HFF-Myc (cell line): ENCODE data around the gene ZNF574.

Experiments
- DNase-seq: peaks from one replicate; pipeline ENCODE4 v3.0.0-alpha.2; 2011; ENCODE audit warnings: low read depth; ENCODE audit errors: extremely low read depth
- H3K4me3 ChIP-seq: replicated peaks from 2 replicates; pipeline ENCODE4 v1.5.1; 2011; ENCODE audit warnings: low read depth, mild to moderate bottlenecking, control low read depth, low read length
- TF ChIP-seq, protein P1 (sequence below): IDR thresholded peaks from 2 replicates; pipeline ENCODE4 v1.5.1; 2012; ENCODE audit warnings: mild to moderate bottlenecking, low read depth, low read length, control low read depth; ENCODE audit errors: missing control alignments

ZNF574 gene

DNA sequence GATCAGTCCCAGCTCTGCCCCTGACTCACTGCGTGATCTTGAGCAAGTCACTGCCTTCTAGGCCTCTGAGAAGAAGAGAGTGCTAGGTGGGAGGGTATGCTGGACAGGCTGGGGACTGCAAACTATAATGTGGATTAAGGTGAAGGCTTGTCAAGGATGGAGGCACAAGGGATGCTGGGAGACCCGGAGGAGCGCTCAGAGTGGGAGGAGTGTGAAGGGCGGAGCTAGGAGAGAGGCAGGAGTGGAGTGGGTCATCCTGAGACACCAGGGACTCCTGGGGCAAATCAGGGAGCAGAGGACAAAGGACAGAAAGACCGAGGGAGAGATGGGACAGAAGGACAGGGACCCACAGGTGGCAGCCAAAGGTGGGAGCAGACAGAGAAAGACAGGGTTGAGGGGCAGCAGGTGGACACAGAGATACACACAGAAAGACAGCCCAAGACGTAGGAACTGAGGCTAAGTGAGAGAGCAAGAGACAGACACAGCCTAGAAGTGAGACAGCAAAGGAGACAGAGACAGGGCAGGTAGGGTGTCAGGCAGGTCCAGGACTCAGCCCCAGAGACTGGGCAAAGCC lies 8.6 kb upstream of the ZNF574 start:
- TF ChIP-seq, protein P1, sequence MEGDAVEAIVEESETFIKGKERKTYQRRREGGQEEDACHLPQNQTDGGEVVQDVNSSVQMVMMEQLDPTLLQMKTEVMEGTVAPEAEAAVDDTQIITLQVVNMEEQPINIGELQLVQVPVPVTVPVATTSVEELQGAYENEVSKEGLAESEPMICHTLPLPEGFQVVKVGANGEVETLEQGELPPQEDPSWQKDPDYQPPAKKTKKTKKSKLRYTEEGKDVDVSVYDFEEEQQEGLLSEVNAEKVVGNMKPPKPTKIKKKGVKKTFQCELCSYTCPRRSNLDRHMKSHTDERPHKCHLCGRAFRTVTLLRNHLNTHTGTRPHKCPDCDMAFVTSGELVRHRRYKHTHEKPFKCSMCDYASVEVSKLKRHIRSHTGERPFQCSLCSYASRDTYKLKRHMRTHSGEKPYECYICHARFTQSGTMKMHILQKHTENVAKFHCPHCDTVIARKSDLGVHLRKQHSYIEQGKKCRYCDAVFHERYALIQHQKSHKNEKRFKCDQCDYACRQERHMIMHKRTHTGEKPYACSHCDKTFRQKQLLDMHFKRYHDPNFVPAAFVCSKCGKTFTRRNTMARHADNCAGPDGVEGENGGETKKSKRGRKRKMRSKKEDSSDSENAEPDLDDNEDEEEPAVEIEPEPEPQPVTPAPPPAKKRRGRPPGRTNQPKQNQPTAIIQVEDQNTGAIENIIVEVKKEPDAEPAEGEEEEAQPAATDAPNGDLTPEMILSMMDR, result no peak
- DNase-seq, result no peak
- no peak overlapping the region for H3K4me3 ChIP-seq

DNA sequence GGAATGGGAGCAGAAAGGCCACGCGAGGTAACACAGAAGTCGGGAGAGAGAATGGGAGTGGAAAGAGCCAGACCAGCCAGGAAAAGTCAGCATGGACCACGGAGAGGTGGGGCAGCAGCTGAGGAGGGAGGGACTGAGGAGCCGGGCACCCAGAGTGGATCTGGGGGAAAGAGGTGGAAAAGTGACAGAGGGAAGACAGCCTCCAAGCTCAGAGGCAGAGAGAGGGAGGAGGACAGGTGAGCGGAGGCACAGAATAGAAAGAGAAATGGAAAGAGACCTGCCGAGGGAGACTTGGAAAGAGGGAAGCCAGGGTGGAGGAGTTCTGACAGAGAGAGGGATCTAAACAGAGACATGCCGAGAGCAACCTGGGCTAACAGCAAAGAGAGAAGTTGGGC lies 7.6 kb upstream of the ZNF574 start:
- TF ChIP-seq, protein P1, result no peak
- H3K4me3 ChIP-seq, result no peak overlapping the region
- DNase-seq, result no peak

DNA sequence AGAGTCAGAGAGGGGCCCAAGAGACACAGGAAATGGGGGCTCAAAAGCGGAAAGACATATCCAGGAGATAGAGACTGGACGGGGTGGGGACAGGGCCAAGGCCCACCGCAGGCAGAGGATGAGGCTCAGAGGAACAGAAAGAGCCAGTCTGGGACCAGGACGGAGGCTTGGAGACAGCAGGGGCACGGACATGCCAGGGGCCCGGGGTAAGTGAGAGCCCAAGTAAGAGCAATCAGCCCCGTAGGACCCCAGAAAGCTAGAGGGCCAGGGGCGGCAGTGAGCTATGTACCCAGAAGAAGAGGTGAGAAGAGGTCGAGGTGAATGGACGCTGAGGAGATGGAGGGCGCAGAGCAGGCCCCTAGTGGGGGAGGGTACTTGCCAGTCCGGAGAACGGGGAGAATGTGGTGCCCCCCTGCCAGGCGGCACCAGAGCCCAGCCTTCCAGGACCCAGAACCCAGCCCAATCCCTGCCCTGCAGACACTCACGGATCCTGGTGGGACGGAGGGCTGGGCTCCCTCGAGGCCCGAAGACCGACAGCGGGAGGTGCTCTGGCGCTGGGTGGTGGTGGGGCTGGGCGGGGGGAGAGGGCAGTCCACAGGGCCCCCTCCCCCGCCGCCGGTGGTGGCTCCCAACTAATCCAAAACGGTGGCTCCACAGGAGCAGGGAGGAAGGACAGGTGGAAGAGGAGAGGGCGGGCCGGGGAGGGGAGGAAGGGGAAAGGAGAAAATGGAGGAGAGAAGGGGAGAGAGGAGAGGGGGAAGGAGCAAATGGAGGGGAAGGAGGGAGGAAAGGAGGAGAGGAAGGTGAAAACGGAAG lies 7.0 kb upstream of the ZNF574 start:
- TF ChIP-seq, protein P1, result no peak
- DNase-seq, result no peak
- no peak overlapping the region for H3K4me3 ChIP-seq

DNA sequence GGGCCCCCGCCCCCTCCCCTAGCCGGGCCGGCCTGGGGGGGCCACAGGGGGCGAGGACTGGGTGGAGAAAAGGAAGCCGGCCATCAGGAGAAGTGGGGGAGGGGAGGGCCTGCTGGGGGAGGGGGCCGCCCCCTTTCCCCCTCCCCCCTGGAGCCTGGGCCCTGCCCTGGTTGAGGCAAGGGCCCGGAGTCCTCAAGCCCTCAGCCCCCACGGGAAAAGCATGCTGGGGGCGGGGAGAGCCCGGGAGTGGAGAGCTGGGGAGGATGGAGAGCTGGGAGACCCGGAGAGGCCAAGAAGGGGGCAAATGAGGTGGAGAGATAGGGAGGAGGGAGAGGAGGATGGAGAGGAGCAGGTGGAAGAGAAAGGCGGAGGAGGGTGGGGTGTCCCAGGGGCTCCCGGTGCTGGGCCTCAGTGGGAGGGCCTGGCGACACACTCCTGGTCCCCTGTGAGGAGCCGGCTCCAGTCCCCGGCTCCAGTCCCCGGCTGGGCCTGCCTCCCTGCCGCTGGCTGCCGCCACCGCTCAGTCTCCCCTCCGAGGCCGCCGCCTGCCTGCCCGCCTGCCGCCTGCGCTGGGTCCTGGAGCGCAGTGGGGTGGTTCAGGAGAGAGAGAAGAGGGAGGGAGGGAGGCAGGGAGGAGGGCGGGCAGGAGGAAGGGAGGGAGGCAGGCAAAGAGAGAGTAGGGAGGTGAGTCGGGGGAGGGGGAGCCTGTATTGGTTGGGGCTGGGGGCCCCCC lies 6.2 kb upstream of the ZNF574 start, which contains the start of gene GRIK5:
Gene GRIK5 (minus strand): TSS at position 588 of the 733 bp plus-strand sequence. CDS start 4,436 bp downstream, outside the sequence.
- TF ChIP-seq, protein P1, result no peak
- DNase-seq, result no peak
- H3K4me3 ChIP-seq, result no peak within 1 kb of the TSS

DNA sequence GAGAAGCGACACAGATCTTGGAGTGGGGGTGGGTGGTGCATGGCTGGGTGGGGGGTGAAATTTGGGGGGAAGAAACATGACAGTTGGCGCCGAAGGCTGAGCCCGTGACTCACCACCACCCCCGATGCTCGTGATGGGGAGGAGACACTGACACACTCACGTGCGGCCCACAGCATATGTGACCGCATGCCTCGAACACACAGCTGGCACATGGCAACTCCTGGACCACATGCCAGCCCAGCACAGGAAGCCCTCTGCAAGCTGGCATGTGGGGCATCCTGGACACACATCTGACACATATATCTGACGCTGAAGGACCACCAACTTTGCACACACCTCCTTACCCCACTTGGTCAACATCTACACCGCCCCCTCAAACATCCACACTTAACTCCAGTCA lies 4.7 kb upstream of the ZNF574 start:
- no peak for DNase-seq
- TF ChIP-seq, protein P1, result no peak

DNA sequence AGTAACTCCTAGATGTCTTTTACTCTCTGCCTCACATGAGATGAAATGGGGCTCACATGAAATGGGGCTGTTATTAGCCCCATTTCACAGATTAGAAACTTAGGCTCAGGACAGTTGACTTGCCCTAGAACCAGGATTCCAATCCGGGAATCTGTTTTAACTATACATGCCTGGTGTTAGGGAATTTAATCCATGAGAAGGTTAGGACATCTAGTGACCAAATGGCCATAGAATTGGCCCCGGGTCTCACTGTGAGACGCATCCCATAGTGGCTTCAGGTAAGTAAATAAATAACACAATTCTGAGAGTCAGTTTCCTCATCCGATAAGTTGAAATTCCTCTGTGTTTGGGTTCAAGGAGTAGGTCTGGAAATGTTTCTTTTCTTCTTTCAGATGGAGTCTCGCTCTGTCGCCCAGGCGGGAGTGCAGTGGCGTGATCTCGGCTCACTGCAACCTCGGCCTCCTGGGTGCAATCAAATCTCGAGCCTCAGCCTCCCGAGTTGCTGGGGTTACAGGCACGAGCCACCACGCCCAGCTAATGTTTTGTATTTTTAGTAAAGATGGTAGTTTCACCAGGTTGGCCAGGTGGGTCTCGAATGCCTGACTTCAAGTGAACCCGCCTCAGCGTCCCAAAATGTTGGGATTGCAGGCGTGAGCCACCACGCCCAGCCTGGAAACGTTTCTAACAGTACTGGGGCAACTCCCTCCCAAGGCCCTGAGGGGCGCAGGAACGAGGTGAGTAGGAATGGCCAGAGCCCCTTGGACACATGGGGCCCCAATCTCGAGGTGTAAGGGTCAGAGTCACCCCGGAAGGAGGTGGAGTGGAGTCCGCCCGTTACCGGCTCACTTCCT lies 1.2 kb upstream of the ZNF574 start:
- TF ChIP-seq, protein P1, result no peak
- peak overlapping the region; percentile 88 for H3K4me3 ChIP-seq
- no peak for DNase-seq

More for the DNA sequence above, 4.7 kb upstream of the ZNF574 start:
- H3K4me3 ChIP-seq, result no peak overlapping the region
